ENCODE measurements around the gene NFRKB.

NFRKB gene

GRCh38 chr11:129846508-129847335 is 48.7 kb downstream of the NFRKB start:
- no peak for TF ChIP-seq CTCF (IDR thresholded peaks at IDR 0.05; ENCODE audit: low read depth, low read length, missing control alignments)
- peak; percentile 79 for DNase-seq (ENCODE audit: extremely low read depth, low read depth)
- no peak overlapping the region for H3K4me3 ChIP-seq (replicated peaks; ENCODE audit: low read depth, low read length)

Measured in HFF-Myc (cell line).